ENCODE results near the gene ZFP2. TPM values are rescaled to one million over a fixed set of nuclear protein-coding genes. Genes with fewer than 3 reads are reported as not detected.

The ZFP2 gene
- total and polyA plus RNA-seq, 2 of the 13 experiments (the other 11 are each of a cell fraction or from before 2014, with no cell fraction given), result 0.27 to 0.42 TPM

DNA sequence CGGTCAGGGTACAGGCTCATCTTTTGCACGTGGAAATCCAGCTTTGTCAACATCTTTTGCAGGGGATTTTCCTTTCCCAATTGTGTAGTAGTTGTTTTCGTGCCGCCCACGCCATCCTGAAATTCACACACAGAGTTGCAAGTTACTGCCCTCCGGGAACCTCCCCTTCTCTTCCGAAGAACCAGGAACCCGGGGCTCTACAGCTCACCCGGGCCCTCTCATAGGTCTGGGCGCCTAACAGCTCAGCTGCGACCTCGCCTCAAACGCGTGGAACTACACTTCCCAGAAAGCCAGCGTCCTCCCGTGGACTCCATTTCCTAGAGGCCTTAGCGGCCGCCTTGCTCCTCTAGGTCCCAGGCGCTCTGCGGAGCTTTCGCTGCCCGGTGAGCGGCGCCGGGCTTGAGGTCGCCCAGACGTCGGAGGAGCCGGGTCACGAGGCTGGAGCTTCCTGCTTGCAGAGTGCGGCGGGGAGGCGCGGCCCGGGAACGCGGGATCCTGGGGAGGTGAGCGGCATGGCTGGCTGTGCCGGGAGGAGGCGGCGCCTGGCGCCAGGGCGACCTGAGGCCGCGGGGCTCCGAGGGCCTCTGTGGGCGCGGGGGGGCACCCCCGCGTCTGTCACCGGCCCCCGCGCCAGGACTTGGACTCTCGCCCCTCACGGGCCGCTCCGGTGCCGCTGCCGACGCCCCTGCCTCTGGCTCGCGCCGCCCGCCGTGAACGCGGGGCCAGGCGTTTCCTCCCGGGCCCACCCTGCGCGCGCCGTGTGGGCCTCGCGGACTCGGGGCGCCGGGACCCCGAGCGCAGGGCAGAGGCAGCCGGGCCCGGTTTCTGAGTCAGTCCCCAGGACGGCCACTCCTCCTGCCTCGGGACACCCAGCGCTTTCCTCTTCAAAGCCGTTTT lies 35.8 kb upstream of the ZFP2 start, which contains the start of gene ZNF354B (continued):
- no peak for TF ChIP-seq SP1 (IDR thresholded peaks at IDR 0.05)
- peak; percentile 27; the same call in 1 of the 2 replicates for TF ChIP-seq SP1 (CRISPR knock-in tag; IDR thresholded peaks at IDR 0.05)
- TF ChIP-seq ZNF496 (CRISPR knock-in tag; IDR thresholded peaks at IDR 0.05; ENCODE audit: insufficient replicate concordance), result no peak
- peak; percentile 53 for TF ChIP-seq ARID5B (CRISPR knock-in tag; IDR thresholded peaks at IDR 0.05)
- no peak for TF ChIP-seq ZFP36 (IDR thresholded peaks at IDR 0.05; ENCODE audit: borderline replicate concordance, low read depth, low read length, partially characterized antibody)
- no peak for TF ChIP-seq MYNN (CRISPR knock-in tag; IDR thresholded peaks at IDR 0.05; ENCODE audit: low read depth)
- peak; percentile 91 for TF ChIP-seq CREM (IDR thresholded peaks at IDR 0.05)
- TF ChIP-seq CREM (CRISPR knock-in tag; IDR thresholded peaks at IDR 0.05), result no peak
- TF ChIP-seq DR1 (CRISPR knock-in tag; IDR thresholded peaks at IDR 0.05), result no peak; the same call in 1 of the 2 replicates
- TF ChIP-seq ATF1 (CRISPR knock-in tag; IDR thresholded peaks at IDR 0.05), result no peak
- TF ChIP-seq RBM22 (optimal IDR thresholded peaks at IDR 0.05; ENCODE audit: low read length), result no peak
- no peak for TF ChIP-seq FOXJ3 (CRISPR knock-in tag; IDR thresholded peaks at IDR 0.05; ENCODE audit: borderline replicate concordance)
- TF ChIP-seq FIP1L1 (IDR thresholded peaks at IDR 0.05; ENCODE audit: borderline replicate concordance, insufficient read depth, low read depth, low read length), result no peak
- no peak for TF ChIP-seq CC2D1A (CRISPR knock-in tag; IDR thresholded peaks at IDR 0.05)
- TF ChIP-seq ZNF468 (CRISPR knock-in tag; IDR thresholded peaks at IDR 0.05), result no peak
- TF ChIP-seq ZNF276 (CRISPR knock-in tag; IDR thresholded peaks at IDR 0.05; ENCODE audit: low read depth), result peak; percentile 66; the same call in 1 of the 2 replicates
- TF ChIP-seq ZKSCAN1 (IDR thresholded peaks at IDR 0.05; ENCODE audit: low read length), result no peak
- no peak for TF ChIP-seq ZC3H4 (CRISPR knock-in tag; IDR thresholded peaks at IDR 0.05; ENCODE audit: borderline replicate concordance)
- no peak for TF ChIP-seq SNAPC2 (CRISPR knock-in tag; IDR thresholded peaks at IDR 0.05)
- TF ChIP-seq, protein P1, sequence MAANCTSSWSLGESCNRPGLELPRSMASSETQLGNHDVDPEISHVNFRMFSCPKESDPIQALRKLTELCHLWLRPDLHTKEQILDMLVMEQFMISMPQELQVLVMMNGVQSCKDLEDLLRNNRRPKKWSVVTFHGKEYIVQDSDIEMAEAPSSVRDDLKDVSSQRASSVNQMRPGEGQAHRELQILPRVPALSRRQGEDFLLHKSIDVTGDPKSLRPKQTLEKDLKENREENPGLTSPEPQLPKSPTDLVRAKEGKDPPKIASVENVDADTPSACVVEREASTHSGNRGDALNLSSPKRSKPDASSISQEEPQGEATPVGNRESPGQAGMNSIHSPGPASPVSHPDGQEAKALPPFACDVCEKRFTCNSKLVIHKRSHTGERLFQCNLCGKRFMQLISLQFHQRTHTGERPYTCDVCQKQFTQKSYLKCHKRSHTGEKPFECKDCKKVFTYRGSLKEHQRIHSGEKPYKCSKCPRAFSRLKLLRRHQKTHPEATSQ (CRISPR knock-in tag; IDR thresholded peaks at IDR 0.05; ENCODE audit: borderline replicate concordance), result peak; percentile 41; the same call in 1 of the 2 replicates
